SK-N-SH (cell line): ENCODE results near the gene NDUFB11. TPM values are rescaled to one million over a fixed set of nuclear protein-coding genes. Genes with fewer than 3 reads are reported as not detected.

Experiments used
- CTCF ChIA-PET: fragments of 300-600, 350-600 bp; formaldehyde crosslinking; extraction: SDS; loops from one replicate; lab custom pipeline; 2021; lab: Yijun Ruan, JAX
- POLR2A ChIA-PET: fragments of 350-600 bp; sonication (Branson Sonifier 250); formaldehyde crosslinking; extraction: SDS; loops from one replicate; lab custom pipeline; 2020; ENCODE audit warnings: antibody characterized with exemption, inconsistent platforms; lab: Yijun Ruan, JAX
- DNase-seq: peaks from one replicate; pipeline ENCODE4 v3.0.0; 2012
- H2AFZ ChIP-seq: fragments of 200-600 bp; sonication (generic); 2 replicates; pipeline ENCODE4 v1.8.1; 2016; ENCODE audit warnings: antibody characterized with exemption, mild to moderate bottlenecking, low read depth
- H3F3A ChIP-seq: fragments of 200-600 bp; sonication (generic); replicated peaks from 2 replicates; pipeline ENCODE3; 2016; ENCODE audit warnings: antibody characterized with exemption, mild to moderate bottlenecking; ENCODE audit not compliant: insufficient read depth
- H3K27ac ChIP-seq, 2 experiments: fragments of 200-500 bp in 1 of 2; fragments of 200-600 bp in 1 of 2; sonication (Bioruptor generic) in 1 of 2; sonication (generic), shearing (Covaris generic) in 1 of 2; 2 replicates each; pipeline versions ENCODE4 v1.5.1 to v1.6.1; 2014 to 2016; ENCODE audit warnings: low read depth in 2 of 2, inconsistent platforms in 1 of 2, low read length in 1 of 2, mild to moderate bottlenecking in 1 of 2, mixed read lengths in 1 of 2
- H3K27me3 ChIP-seq: fragments of 200-600 bp; sonication (generic), shearing (Covaris generic); 2 replicates; pipeline ENCODE4 v1.6.1; 2016; ENCODE audit warnings: mixed run types; ENCODE audit not compliant: insufficient read depth
- H3K36me3 ChIP-seq, 2 experiments: fragments of 200-500 bp in 1 of 2; fragments of 200-600 bp in 1 of 2; sonication (Bioruptor generic) in 1 of 2; sonication (generic) in 1 of 2; replicated peaks in 1 of 2; 2 replicates each; pipeline versions ENCODE3 to v1.5.1; 2014 to 2016; ENCODE audit warnings: low read length in 1 of 2, mild to moderate bottlenecking in 1 of 2; ENCODE audit not compliant: insufficient read depth in 2 of 2, control insufficient read depth in 1 of 2
- H3K4me1 ChIP-seq, 2 experiments: fragments of 200-500 bp in 1 of 2; fragments of 200-600 bp in 1 of 2; sonication (Bioruptor generic) in 1 of 2; sonication (generic), shearing (Covaris generic) in 1 of 2; 2 replicates each; pipeline versions ENCODE4 v1.5.1 to v1.6.1; 2014 to 2016; ENCODE audit warnings: low read depth in 1 of 2, low read length in 1 of 2, mixed run types in 1 of 2; ENCODE audit not compliant: insufficient read depth in 2 of 2, control insufficient read depth in 1 of 2
- H3K4me2 ChIP-seq: fragments of 200-600 bp; sonication (generic), shearing (Covaris generic); 2 replicates; pipeline ENCODE4 v1.6.1; 2017; ENCODE audit warnings: mixed run types
- H3K4me3 ChIP-seq, 2 experiments: fragments of 200-500 bp in 1 of 2; fragments of 200-600 bp in 1 of 2; sonication (Bioruptor generic) in 1 of 2; sonication (generic), shearing (Covaris generic) in 1 of 2; 2 replicates each; pipeline versions ENCODE4 v1.5.1 to v1.8.1; 2014 to 2016; ENCODE audit warnings: low read depth in 2 of 2, inconsistent platforms in 1 of 2, low read length in 1 of 2, mild to moderate bottlenecking in 1 of 2, mixed read lengths in 1 of 2, moderate library complexity in 1 of 2
- H3K79me2 ChIP-seq: fragments of 200-600 bp; sonication (generic); 2 replicates; pipeline ENCODE4 v1.8.1; 2017; ENCODE audit warnings: mild to moderate bottlenecking; ENCODE audit not compliant: insufficient read depth
- H3K9ac ChIP-seq: fragments of 200-600 bp; sonication (generic); 2 replicates; pipeline ENCODE4 v1.6.1; 2017; ENCODE audit warnings: mixed run types
- H3K9me2 ChIP-seq: fragments of 200-600 bp; sonication (generic); 2 replicates; pipeline ENCODE4 v1.6.1; 2017; ENCODE audit warnings: mixed run types
- H3K9me3 ChIP-seq: fragments of 200-600 bp; sonication (generic); 2 replicates; pipeline ENCODE4 v1.6.1; 2017; ENCODE audit warnings: mixed run types, mild to moderate bottlenecking, moderate library complexity
- H4K20me1 ChIP-seq: fragments of 200-600 bp; sonication (generic); 2 replicates; pipeline ENCODE4 v1.6.1; 2017; ENCODE audit warnings: mild to moderate bottlenecking, mixed run types; ENCODE audit not compliant: insufficient read depth
- ELF1 ChIP-seq: IDR thresholded peaks from 2 replicates; pipeline ENCODE4 v1.4.0; 2012
- EP300 ChIP-seq, 2 experiments: IDR thresholded peaks; 2 replicates each; pipeline versions ENCODE4 v1.4.0 to v1.6.1; 2012; ENCODE audit warnings: borderline replicate concordance in 1 of 2, low read depth in 1 of 2, low read length in 1 of 2
- EZH2phosphoT487 ChIP-seq: fragments of 200-600 bp; sonication (generic); IDR thresholded peaks from 2 replicates; pipeline ENCODE4 v1.6.1; 2017; ENCODE audit warnings: low read depth, mixed run types, mild to moderate bottlenecking, antibody characterized with exemption, moderate library complexity, borderline replicate concordance
- FOXJ3 ChIP-seq: sonication (generic); formaldehyde crosslinking; IDR thresholded peaks from 2 replicates; pipeline ENCODE4 v1.5.1; 2020; ENCODE audit warnings: mild to moderate bottlenecking, missing genetic modification reagents
- MAX ChIP-seq: IDR thresholded peaks from 2 replicates; pipeline ENCODE4 v1.4.0; 2012; ENCODE audit warnings: low read depth
- MEF2A ChIP-seq: IDR thresholded peaks from 2 replicates; pipeline ENCODE4 v1.4.0; 2012; ENCODE audit warnings: low read depth, borderline replicate concordance
- NFIC ChIP-seq: IDR thresholded peaks from 2 replicates; pipeline ENCODE4 v1.4.0; 2012; ENCODE audit warnings: borderline replicate concordance
- RCOR1 ChIP-seq: fragments of 150-350 bp; IDR thresholded peaks from 2 replicates; pipeline ENCODE4 v1.6.1; 2017; ENCODE audit warnings: antibody characterized with exemption, low read length
- REST ChIP-seq: IDR thresholded peaks from 2 replicates; pipeline ENCODE4 v1.6.1; 2012; ENCODE audit warnings: mild to moderate bottlenecking, low read depth, low read length, moderate library complexity
- RFX5 ChIP-seq: IDR thresholded peaks from 2 replicates; pipeline ENCODE4 v1.6.1; 2012; ENCODE audit warnings: mild to moderate bottlenecking, improper control_type of control experiment, low read length
- SIN3A ChIP-seq: IDR thresholded peaks from 2 replicates; pipeline ENCODE4 v1.6.1; 2012; ENCODE audit warnings: low read depth, mild to moderate bottlenecking, low read length, moderate library complexity, borderline replicate concordance
- TCF12 ChIP-seq: IDR thresholded peaks from 2 replicates; pipeline ENCODE4 v1.4.0; 2012
- TEAD4 ChIP-seq: IDR thresholded peaks from 2 replicates; pipeline ENCODE4 v1.4.0; 2012; ENCODE audit warnings: mild to moderate bottlenecking, borderline replicate concordance; ENCODE audit not compliant: insufficient read depth
- USF1 ChIP-seq: IDR thresholded peaks from 2 replicates; pipeline ENCODE4 v1.4.0; 2012; ENCODE audit warnings: low read depth, borderline replicate concordance
- USF2 ChIP-seq: fragments of 150-350 bp; IDR thresholded peaks from 2 replicates; pipeline ENCODE4 v1.6.1; 2017; ENCODE audit warnings: antibody characterized with exemption, low read length, low read depth, borderline replicate concordance
- WGBS: methylation state at CpG from one replicate; pipeline ENCODE4 v1.1.6; 2017; ENCODE audit warnings: low lambda C conversion rate; 5-methylcytosine and 5-hydroxymethylcytosine counted together
- polyA plus RNA-seq, 3 experiments: library from polyadenylated mRNA; depleted of rRNA; stranded (reverse); fragments of >200 nt; gene quantifications; 2 replicates each; pipeline ENCODE4 v1.2.3, GENCODE V29; 2012

Gene NDUFB11
- polyA plus RNA-seq, 1 of the 3 experiments (the other 2 are of a cell fraction): 107 TPM

DNA sequence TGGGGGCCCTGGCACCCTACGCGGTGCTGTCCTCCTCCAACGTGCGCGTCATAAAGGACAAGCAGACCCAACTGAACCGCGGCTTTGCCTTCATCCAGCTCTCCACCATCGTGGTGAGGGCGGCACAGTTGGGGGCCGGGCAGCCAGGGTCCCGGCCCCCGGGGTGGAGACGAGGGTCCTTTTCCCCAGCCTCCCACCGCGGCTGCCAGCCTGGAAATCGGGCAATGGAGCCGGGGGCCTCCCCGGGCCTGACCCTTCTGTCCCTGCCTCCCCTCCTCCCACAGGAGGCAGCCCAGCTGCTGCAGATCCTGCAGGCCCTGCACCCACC lies 35.4 kb upstream of the NDUFB11 start (continued):
- no peak for TF ChIP-seq REST
- TF ChIP-seq MEF2A: no peak
- TF ChIP-seq ELF1: no peak

GRCh38 chrX:47179221-47179927 lies 34.9 kb upstream of the NDUFB11 start:
- TF ChIP-seq NFIC (no peak), RCOR1 (no peak), MEF2A (no peak), SIN3A (no peak), RFX5 (no peak), EP300 (IDR thresholded peaks at IDR 0.05; ENCODE audit: borderline replicate concordance in 1 of 2, low read depth in 1 of 2, low read length in 1 of 2) (no peak), MAX (no peak), FOXJ3 (CRISPR knock-in tag) (no peak), TCF12 (no peak)
- TF ChIP-seq, all 33 proteins: peak for 0
- H3F3A ChIP-seq: no peaks in the 10 kb centered on the region
- POLR2A ChIA-PET: no interaction called here
- H3K27me3 ChIP-seq: peaks cover 38% of the 10 kb centered on the region; the same call in 1 of the 2 replicates
- no peak overlapping the region for H3K4me2 ChIP-seq
- DNase-seq: no peak
- H3K27ac ChIP-seq: no peak overlapping the region
- no peaks in the 10 kb centered on the region for H3K4me1 ChIP-seq
- H3K4me3 ChIP-seq: no peak overlapping the region
- H2AFZ ChIP-seq: no peak overlapping the region
- CTCF ChIA-PET: no interaction called here
- H3K9me3 ChIP-seq: no peaks in the 10 kb centered on the region
- 53% methylated on average over 8 of the region's 14 CpGs for WGBS
- no peaks in the 10 kb centered on the region for H3K9me2 ChIP-seq
- H3K36me3 ChIP-seq: peaks cover 0 to 16% of the 10 kb centered on the region in 2 experiments
- H4K20me1 ChIP-seq: no peaks in the 10 kb centered on the region
- no peak overlapping the region for H3K9ac ChIP-seq
- no peaks in the 10 kb centered on the region for H3K79me2 ChIP-seq

- Histone ChIP-seq H3K4me3 (no peak overlapping the region), H3K9ac (no peak overlapping the region), H4K20me1 (no peaks in the 10 kb centered on the region), H2AFZ (no peak overlapping the region), H3K27me3 (peaks cover 43% of the 10 kb centered on the region; the same call in 1 of the 2 replicates), H3K79me2 (no peaks in the 10 kb centered on the region), H3K9me3 (no peaks in the 10 kb centered on the region), H3K4me2 (no peak overlapping the region), H3K36me3 (peaks cover 0 to 16% of the 10 kb centered on the region in 2 experiments), H3K4me1 (no peaks in the 10 kb centered on the region), H3K27ac (no peak overlapping the region), H3K9me2 (no peaks in the 10 kb centered on the region), H3F3A (no peaks in the 10 kb centered on the region)
- ChIA-PET CTCF (interaction anchor here (0.9 kb wide), 1 partner anchor 345 kb away, joined by 5 read pairs; no protein-coding TSS in a partner anchor), POLR2A (no interaction called here)
- 63% methylated on average over 5 of the region's 5 CpGs for WGBS
- DNase-seq: no peak
- no peak for TF ChIP-seq MAX
- no peak for TF ChIP-seq TEAD4
- TF ChIP-seq MEF2A: no peak
- no peak for TF ChIP-seq EZH2phosphoT487
- no peak for TF ChIP-seq USF1
- TF ChIP-seq USF2: no peak
- no peak for TF ChIP-seq ELF1
Measured at GRCh38 chrX:47178337-47178736, 33.8 kb upstream of the NDUFB11 start.
